Ishikawa (cell line): Measurements from ENCODE around the gene URGCP.

Experiments used
- CREB1 ChIP-seq: IDR thresholded peaks from 2 replicates; pipeline ENCODE4 v1.6.1; 2012; ENCODE audit warnings: low read depth
- NFIC ChIP-seq: IDR thresholded peaks from 2 replicates; pipeline ENCODE4 v1.6.1; 2012
- RAD21 ChIP-seq: IDR thresholded peaks from 2 replicates; pipeline ENCODE4 v1.6.1; 2012; ENCODE audit warnings: low read depth
- ZBTB7A ChIP-seq: IDR thresholded peaks from 2 replicates; pipeline ENCODE4 v1.6.1; 2012; ENCODE audit warnings: low read depth

- TF ChIP-seq NFIC (no peak), RAD21 (no peak), ZBTB7A (no peak), CREB1 (no peak)
Observed at GRCh38 chr7:43895847-43896415, 10.5 kb downstream of the URGCP start.
